ENCODE data around the gene RRAGD. TPM values are rescaled to one million over a fixed set of nuclear protein-coding genes. Genes with fewer than 3 reads are reported as not detected.

RRAGD gene
- total and polyA plus RNA-seq, 2 of the 8 experiments (the other 6 are each of a cell fraction or from before 2014, with no cell fraction given) = 7.2 to 30.8 TPM

Other genes with a start within 250 kb of the RRAGD start
- 0.17 and 0.60 TPM in 2 replicates for gene GABRR1, start 194.9 kb downstream of the RRAGD start, total RNA-seq (2021; fragmentation: NEBNext Ultra II Directional; extraction: Animal tissue kit (Norgen Biotek cat#: 25700))
- 0.52 and 0.63 TPM in 2 replicates for gene GABRR1, start 194.9 kb downstream of the RRAGD start, polyA plus RNA-seq (2011; rRNA removed)
- not detected in 2 replicates for gene GABRR2, start 97.0 kb downstream of the RRAGD start, total RNA-seq (2021; fragmentation: NEBNext Ultra II Directional; extraction: Animal tissue kit (Norgen Biotek cat#: 25700))
- gene GABRR2, start 97.0 kb downstream of the RRAGD start, polyA plus RNA-seq (2011; rRNA removed) = 0.09 TPM in 1 of 2 replicates, not detected in the other
- gene UBE2J1, start 59.6 kb downstream of the RRAGD start, total RNA-seq (2021; fragmentation: NEBNext Ultra II Directional; extraction: Animal tissue kit (Norgen Biotek cat#: 25700)) = 13.4 and 15.2 TPM in 2 replicates
- 4.5 and 8.5 TPM in 2 replicates for gene UBE2J1, start 59.6 kb downstream of the RRAGD start, polyA plus RNA-seq (2011; rRNA removed)
- 11.0 and 12.8 TPM in 2 replicates for gene ANKRD6, start 20.9 kb upstream of the RRAGD start, total RNA-seq (2021; fragmentation: NEBNext Ultra II Directional; extraction: Animal tissue kit (Norgen Biotek cat#: 25700))
- 5.9 and 6.2 TPM in 2 replicates for gene ANKRD6, start 20.9 kb upstream of the RRAGD start, polyA plus RNA-seq (2011; rRNA removed)
- gene LYRM2, start 226.5 kb upstream of the RRAGD start, total RNA-seq (2021; fragmentation: NEBNext Ultra II Directional; extraction: Animal tissue kit (Norgen Biotek cat#: 25700)) = 25.1 and 25.7 TPM in 2 replicates
- gene LYRM2, start 226.5 kb upstream of the RRAGD start, polyA plus RNA-seq (2011; rRNA removed) = 2.6 and 7.3 TPM in 2 replicates